ENCODE measurements around the gene IRX1. TPM values are rescaled to one million over a fixed set of nuclear protein-coding genes. Genes with fewer than 3 reads are reported as not detected.

IRX1 gene
- total and polyA plus RNA-seq, 2 donors (not counting 1 experiment from before 2014, with no cell fraction given), result not detected

DNA sequence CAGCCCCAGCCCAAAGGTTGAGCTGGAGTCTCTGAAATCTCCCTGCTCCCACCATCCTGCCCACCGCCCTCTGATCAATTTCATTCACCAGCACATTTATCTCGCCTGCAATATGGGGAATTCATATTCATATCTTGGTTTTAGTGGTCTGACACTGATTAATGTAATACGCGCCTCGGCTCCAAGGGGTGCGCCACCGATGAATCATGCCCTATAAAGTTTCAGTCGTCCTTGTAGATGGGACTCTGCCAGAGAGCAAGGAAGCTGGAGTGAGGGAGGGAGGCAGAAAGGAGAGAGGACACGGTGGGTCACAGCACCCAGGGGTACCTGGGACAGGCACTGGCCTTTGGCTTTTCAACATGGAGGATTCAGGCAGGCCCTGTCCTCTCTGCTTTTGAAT lies 8.9 kb downstream of the IRX1 start:
- ChIA-PET CTCF (no interaction called here), POLR2A (no interaction called here)
- Histone ChIP-seq H4K20me1 (ENCODE audit: control insufficient read depth, insufficient read depth, low read length, poor library complexity, severe bottlenecking) (no peaks in the 10 kb centered on the region), H2AFZ (ENCODE audit: insufficient read depth, low read depth, low read length, poor library complexity, severe bottlenecking) (no peak overlapping the region), H3K9me3 (ENCODE audit: control extremely low read depth in 1 of 3, control insufficient read depth in 2 of 3, insufficient read depth in 1 of 3, low read length in 2 of 3) (peaks cover 0 to 54% (median 0%) of the 10 kb centered on the region in 3 donors), H3K27ac (ENCODE audit: low read length in 2 of 2) (no peak overlapping the region), H3K9ac (ENCODE audit: low read length) (no peak overlapping the region), H3K36me3 (replicated peaks in 1 of 2; ENCODE audit: control extremely low read depth in 1 of 2, control insufficient read depth in 1 of 2, extremely low read depth in 1 of 2, insufficient read depth in 2 of 2, low read length in 1 of 2) (no peaks in the 10 kb centered on the region), H3K4me2 (replicated peaks; ENCODE audit: low read depth, low read length, poor library complexity, severe bottlenecking) (no peak overlapping the region), H3K4me3 (ENCODE audit: control extremely low read depth in 1 of 5, extremely low read depth in 1 of 5, insufficient read depth in 1 of 5, low read depth in 2 of 5, low read length in 4 of 5) (no peak overlapping the region), H3K79me2 (ENCODE audit: control insufficient read depth, insufficient read depth, low read length) (no peaks in the 10 kb centered on the region), H3K4me1 (ENCODE audit: control insufficient read depth in 2 of 2, insufficient read depth in 2 of 2, low read length in 2 of 2) (no peaks in the 10 kb centered on the region), H3K27me3 (replicated peaks in 1 of 4; ENCODE audit: control extremely low read depth in 1 of 4, control insufficient read depth in 3 of 4, insufficient read depth in 4 of 4, low read length in 3 of 4) (peaks cover 0 to 40% (median 8%) of the 10 kb centered on the region in 4 experiments)
- TF ChIP-seq EZH2 (IDR thresholded peaks at IDR 0.05; ENCODE audit: borderline replicate concordance, insufficient read depth, low read depth, low read length, poor library complexity, severe bottlenecking), result no peak
- TF ChIP-seq, protein P1, sequence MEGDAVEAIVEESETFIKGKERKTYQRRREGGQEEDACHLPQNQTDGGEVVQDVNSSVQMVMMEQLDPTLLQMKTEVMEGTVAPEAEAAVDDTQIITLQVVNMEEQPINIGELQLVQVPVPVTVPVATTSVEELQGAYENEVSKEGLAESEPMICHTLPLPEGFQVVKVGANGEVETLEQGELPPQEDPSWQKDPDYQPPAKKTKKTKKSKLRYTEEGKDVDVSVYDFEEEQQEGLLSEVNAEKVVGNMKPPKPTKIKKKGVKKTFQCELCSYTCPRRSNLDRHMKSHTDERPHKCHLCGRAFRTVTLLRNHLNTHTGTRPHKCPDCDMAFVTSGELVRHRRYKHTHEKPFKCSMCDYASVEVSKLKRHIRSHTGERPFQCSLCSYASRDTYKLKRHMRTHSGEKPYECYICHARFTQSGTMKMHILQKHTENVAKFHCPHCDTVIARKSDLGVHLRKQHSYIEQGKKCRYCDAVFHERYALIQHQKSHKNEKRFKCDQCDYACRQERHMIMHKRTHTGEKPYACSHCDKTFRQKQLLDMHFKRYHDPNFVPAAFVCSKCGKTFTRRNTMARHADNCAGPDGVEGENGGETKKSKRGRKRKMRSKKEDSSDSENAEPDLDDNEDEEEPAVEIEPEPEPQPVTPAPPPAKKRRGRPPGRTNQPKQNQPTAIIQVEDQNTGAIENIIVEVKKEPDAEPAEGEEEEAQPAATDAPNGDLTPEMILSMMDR (IDR thresholded peaks at IDR 0.05), result no peak
- ATAC-seq (ENCODE audit: low read depth) (no peak), DNase-seq (no peak)
- intact Hi-C loops (cut with micrococcal nuclease), result no loop called here
- WGBS (ENCODE audit: insufficient coverage), result 70% methylated on average over 7 of the region's 9 CpGs
- no peaks in the 10 kb centered on the region for H3K9me3 Mint-ChIP-seq (ENCODE audit: insufficient read depth)
- H3K4me3 Mint-ChIP-seq, result no peak overlapping the region
- H3K27me3 Mint-ChIP-seq, result peaks cover 49% of the 10 kb centered on the region
- no peaks in the 10 kb centered on the region for H3K4me1 Mint-ChIP-seq
- H3K27ac Mint-ChIP-seq, result no peak overlapping the region

DNA sequence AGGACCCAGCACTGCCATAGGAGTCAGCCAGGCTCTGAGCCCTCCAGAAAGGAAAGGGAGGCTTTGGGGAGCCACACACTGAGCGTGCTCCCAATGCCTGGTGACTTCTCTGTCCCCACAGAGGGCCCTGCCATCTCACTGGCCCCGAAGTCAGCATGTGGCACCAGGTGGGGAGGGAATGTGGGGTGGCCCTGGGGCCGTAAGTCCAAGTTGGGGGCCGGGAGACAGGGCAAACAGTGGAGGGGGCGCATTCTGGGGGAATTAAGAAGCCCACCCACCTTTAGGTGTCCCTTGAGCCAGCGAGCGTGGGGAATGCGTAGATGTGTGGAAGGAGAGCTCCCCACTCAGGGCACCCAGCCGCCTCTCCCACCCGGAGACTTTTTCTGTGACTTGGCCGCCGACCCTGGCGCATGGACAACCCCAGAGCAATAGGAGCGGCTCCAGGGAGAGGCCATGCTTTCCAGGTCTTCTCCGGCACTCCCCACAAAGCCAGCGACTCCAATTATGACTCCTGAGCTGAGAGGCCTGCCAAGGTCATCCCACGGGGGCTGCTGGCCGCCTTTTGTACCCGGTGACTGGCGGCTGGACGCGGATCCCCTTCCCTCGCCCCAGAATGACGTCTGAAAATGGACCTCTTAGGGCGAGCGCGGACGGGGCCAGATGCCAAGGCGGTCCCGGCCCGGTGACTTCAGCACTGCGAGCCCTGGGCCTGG lies 9.8 kb downstream of the IRX1 start:
- intact Hi-C loops (cut with micrococcal nuclease), result no loop called here
- no peak for DNase-seq
- Histone ChIP-seq H3K36me3 (replicated peaks in 1 of 2; ENCODE audit: control extremely low read depth in 1 of 2, control insufficient read depth in 1 of 2, extremely low read depth in 1 of 2, insufficient read depth in 2 of 2, low read length in 1 of 2) (no peaks in the 10 kb centered on the region), H3K27ac (ENCODE audit: low read length in 2 of 2) (no peak overlapping the region), H3K27me3 (replicated peaks in 1 of 4; ENCODE audit: control extremely low read depth in 1 of 4, control insufficient read depth in 3 of 4, insufficient read depth in 4 of 4, low read length in 3 of 4) (peaks cover 0 to 35% (median 8%) of the 10 kb centered on the region in 4 experiments), H3K79me2 (ENCODE audit: control insufficient read depth, insufficient read depth, low read length) (no peaks in the 10 kb centered on the region), H3K9me3 (ENCODE audit: control extremely low read depth in 1 of 3, control insufficient read depth in 2 of 3, insufficient read depth in 1 of 3, low read length in 2 of 3) (peaks cover 0 to 48% (median 0%) of the 10 kb centered on the region in 3 donors), H3K4me2 (replicated peaks; ENCODE audit: low read depth, low read length, poor library complexity, severe bottlenecking) (no peak overlapping the region), H2AFZ (ENCODE audit: insufficient read depth, low read depth, low read length, poor library complexity, severe bottlenecking) (no peak overlapping the region), H3K9ac (ENCODE audit: low read length) (no peak overlapping the region), H4K20me1 (ENCODE audit: control insufficient read depth, insufficient read depth, low read length, poor library complexity, severe bottlenecking) (no peaks in the 10 kb centered on the region), H3K4me3 (ENCODE audit: control extremely low read depth in 1 of 5, extremely low read depth in 1 of 5, insufficient read depth in 1 of 5, low read depth in 2 of 5, low read length in 4 of 5) (no peak overlapping the region), H3K4me1 (ENCODE audit: control insufficient read depth in 2 of 2, insufficient read depth in 2 of 2, low read length in 2 of 2) (no peaks in the 10 kb centered on the region)
- no peaks in the 10 kb centered on the region for H3K9me3 Mint-ChIP-seq (ENCODE audit: insufficient read depth)
- no peak overlapping the region for H3K27ac Mint-ChIP-seq
- POLR2A ChIA-PET, result no interaction called here
- TF ChIP-seq EZH2 (IDR thresholded peaks at IDR 0.05; ENCODE audit: borderline replicate concordance, insufficient read depth, low read depth, low read length, poor library complexity, severe bottlenecking), result no peak
- TF ChIP-seq, protein P1 (IDR thresholded peaks at IDR 0.05), result no peak
- ATAC-seq (ENCODE audit: low read depth), result no peak
- CTCF ChIA-PET, result no interaction called here
- 35% methylated on average over 31 of the region's 32 CpGs for WGBS (ENCODE audit: insufficient coverage)
- H3K4me3 Mint-ChIP-seq, result no peak overlapping the region
- no peaks in the 10 kb centered on the region for H3K4me1 Mint-ChIP-seq
- H3K27me3 Mint-ChIP-seq, result peaks cover 51% of the 10 kb centered on the region
